Left ventricle myocardium superior (tissue), 1 donor: ENCODE measurements around the gene GLI1. TPM values are rescaled to one million over a fixed set of nuclear protein-coding genes. Genes with fewer than 3 reads are reported as not detected.
"Not testable (repeated sequence)": the region's sequence is repeated elsewhere in the genome, so short reads cannot be mapped to it uniquely, and the experiment has no call there.

Source experiments
- ATAC-seq: fragments of 200-7000 bp; cut with Tn5 transposase; one replicate; pipeline ENCODE4 v1.9.1; 2020; ENCODE audit warnings: mild to moderate bottlenecking, moderate library complexity
- DNase-seq: peaks from one replicate; pipeline ENCODE4 v3.0.0-alpha.2; 2020
- intact Hi-C: fragments of 100-400 bp; cut with micrococcal nuclease; formaldehyde crosslinking; loops from one replicate; pipeline ENCODE4 v1.11.0; 2022
- total RNA-seq: library from RNA; stranded (reverse); fragmentation: NEBNext Ultra II Directional; extraction: Animal tissue kit (Norgen Biotek cat#: 25700); gene quantifications from one replicate; pipeline ENCODE4 v1.2.1, GENCODE V29; 2021
- donor health status: DM: no; HTN: yes; CAD: no; lungs with severe emphysema.

The GLI1 gene
- total RNA-seq, 1 donor from 2014 or later, result 0.37 TPM

DNA sequence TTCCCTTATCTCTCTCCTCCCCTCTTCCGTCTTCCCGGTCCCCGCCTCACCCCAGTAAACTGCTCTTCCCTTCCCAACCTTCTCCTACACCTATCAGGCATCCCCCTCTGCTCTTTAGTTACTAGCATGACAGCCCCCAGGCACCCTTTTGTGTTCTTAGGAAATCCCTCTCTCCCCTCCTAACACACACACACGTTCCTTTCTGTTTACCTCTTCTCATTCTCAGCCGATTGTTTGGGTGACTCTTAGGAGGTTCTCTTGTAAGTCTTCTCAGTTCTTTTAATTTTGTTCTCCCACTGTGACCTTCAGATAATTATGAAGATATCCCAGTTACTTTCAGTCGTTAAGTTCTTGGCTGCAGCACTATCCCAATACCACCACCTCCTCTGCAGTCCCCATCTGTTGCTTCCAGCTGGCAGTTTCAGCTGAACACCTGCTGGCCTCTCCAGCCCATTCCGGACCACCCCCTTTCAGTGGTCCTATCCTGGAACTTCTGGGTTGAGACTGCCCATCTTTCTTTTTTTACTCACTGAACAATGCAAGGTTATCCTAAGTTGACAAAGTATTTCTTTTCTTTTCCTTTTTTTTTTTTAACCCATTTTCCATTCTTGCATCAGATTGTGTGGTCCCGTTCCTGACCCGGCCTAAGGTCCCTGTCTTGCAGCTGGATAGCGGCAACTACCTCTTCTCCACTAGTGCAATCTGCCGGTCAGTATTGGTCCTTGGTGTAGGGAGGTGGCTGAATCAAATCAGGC, 29.0 kb downstream of the GLI1 start:
- DNase-seq (no peak), ATAC-seq (no peak)
- intact Hi-C loops, result no loop called here

DNA sequence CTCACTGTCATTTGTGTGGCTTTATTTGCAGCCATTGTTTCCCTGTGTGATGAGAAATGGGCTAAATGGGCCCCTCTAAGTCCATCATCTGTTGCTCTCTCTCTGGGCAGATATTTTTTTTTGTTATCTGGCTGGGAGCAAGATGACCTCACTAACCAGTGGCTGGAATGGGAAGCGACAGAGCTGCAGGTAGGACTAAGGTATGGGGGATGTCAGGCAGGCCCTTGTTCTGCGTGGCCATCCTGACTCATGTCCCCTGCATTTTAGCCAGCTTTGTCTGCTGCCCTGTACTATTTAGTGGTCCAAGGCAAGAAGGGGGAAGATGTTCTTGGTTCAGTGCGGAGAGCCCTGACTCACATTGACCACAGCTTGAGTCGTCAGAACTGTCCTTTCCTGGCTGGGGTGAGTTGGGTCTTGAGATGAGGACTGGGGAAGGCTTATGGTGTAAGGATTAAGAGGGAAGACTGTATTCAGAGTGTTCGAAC, 29.6 kb downstream of the GLI1 start:
- no peak for ATAC-seq
- intact Hi-C loops, result no loop called here

DNA sequence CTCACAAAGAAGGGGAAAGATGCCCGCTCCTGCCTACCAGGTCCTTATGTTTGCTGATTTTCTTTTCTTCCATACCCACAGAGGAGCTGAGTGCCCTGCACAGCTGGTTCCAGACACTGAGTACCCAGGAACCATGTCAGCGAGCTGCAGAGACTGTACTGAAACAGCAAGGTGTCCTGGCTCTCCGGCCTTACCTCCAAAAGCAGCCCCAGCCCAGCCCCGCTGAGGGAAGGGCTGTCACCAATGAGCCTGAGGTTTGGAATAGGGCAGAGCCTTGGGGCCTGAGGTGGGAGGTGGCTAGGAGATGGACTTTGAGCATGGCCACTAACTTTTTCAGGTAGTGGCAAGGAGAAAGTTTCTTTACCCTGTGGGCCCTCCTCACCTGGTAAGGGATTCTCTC, 30.5 kb downstream of the GLI1 start:
- no peak for ATAC-seq
- no peak for DNase-seq
- intact Hi-C loops, result no loop called here

More for the DNA sequence above, 29.6 kb downstream of the GLI1 start:
- no peak for DNase-seq

DNA sequence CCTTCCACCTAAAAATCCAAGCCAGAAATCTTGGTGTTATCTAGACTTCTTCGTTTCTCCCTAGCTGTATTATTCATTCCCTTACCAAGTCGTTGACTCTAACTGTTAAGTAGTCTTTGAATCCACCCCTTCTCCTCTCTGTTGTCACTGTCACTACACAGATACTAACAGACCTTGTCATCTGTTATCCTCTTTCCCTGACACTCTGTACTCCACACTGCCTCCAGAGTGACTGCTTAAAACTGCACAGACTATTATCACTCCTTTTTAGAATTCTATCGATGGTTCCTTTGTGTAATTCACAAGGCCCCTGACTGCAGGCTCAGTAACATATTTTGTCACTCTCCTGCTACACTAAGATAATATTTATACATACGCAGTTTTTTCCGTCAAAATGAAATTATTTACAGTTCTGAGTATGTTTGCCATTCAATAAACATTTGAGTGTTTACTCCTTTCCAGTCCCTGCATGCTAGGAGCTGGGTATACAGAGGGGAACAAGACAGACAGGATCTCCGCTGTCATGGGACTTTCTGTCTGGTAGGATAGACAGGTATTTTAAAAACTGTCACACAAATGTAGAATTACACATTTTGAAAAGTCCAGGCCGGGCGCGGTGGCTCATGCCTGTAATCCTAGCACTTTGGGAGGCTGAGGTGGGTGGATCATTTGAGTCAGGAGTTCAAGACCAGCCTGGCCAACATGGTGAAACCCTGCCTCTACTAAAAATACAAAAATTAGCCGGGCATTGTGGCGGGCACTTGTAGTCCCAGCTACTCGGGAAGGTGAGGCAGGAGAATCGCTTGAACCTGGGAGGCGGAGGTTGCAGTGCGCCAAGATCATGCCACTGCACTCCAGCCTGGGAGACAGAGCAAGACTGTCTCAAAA, 32.1 kb downstream of the GLI1 start:
- ATAC-seq, result no peak
- DNase-seq, result no peak
- intact Hi-C loops, result no loop called here

DNA sequence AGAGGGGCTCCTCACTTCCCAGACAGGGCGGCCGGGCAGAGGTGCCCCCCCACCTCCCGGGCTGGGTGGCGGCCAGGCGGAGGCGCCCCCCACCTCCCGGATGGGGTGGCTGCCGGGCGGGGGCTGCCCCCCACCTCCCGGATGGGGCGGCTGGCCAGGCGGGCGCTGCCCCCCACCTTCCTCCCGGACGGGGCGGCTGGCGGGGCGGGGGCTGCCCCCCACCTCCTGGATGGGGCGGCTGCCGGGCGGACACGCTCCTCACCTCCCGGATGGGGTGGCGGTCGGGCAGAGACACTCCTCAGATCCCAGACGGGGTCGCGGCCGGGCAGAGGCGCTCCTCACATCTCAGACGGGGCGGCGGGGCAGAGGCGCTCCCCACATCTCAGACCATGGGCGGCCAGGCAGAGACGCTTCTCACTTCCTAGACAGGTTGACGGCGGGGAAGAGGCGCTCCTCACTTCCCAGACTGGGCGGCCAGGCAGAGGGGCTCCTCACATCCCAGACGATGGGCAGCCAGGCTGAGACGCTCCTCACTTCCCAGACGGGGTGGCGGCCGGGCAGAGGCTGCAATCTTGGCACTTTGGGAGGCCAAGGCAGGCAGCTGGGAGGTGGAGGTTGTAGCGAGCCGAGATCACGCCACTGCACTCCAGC, 35.6 kb downstream of the GLI1 start:
- ATAC-seq, DNase-seq, intact Hi-C loops: not testable (repeated sequence)

DNA sequence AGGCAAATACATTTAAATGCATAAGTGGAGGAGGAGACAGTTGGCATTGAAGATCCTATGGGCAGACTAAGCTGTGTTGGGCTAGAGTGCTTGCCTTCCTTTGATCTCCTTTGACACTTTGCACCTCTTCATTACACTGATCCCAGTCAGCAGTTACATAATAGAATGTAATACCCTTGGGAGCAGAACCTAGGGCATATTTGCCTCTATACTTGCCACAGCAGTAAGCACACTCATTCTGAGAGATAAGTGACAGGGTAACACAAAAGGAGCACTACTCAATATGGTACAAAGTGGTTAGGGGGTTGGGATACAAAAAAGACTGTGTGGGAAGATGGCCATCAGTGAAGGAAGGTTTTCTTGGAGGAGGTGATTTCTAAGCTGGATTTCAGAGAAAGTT, 37.2 kb downstream of the GLI1 start:
- DNase-seq (no peak), ATAC-seq (no peak)
- intact Hi-C loops, result no loop called here

DNA sequence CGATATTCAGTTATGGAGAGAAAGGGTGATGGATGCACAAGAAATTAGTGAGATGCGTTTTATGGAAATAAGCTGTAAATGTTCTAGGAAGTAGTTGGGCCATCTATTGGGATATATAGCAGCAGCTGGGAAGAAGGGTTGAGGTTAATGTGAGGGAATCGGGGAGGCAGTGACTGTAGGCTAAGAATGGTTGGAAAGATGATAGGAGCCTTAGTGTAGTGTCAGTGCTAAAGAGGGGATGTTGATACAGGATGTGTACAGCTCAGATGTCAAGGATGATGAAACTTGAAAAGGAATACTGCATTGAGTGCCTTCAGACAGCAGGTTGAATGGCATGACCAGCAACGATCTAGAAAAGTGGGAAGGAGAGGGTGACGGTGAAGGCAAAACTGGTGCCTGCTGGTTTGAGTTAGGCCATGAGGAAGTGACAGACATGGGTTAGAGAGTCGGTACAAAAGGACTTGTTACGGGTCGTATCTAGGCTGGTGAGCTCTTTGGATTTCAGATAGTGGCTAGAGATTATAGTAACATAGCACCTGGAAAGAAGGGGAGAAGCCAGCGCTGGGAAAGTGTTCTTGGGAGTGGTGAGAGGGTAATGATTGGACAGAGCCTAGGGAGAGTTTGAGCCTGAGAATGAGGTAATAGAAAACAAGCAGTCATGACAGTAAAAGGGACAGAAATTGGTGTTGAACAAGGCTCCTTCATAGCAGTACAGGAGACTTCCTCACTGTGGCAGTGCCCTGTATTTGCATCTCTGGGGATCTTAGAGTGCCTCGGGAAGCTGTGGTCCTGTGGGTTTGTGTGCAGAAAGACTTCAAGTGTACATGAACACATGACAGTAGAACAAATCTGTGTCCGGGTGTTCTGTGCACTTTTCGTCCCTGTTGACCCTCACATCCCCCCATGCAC, 37.9 kb downstream of the GLI1 start:
- intact Hi-C loops, result no loop called here
- no peak for DNase-seq
- ATAC-seq, result no peak

DNA sequence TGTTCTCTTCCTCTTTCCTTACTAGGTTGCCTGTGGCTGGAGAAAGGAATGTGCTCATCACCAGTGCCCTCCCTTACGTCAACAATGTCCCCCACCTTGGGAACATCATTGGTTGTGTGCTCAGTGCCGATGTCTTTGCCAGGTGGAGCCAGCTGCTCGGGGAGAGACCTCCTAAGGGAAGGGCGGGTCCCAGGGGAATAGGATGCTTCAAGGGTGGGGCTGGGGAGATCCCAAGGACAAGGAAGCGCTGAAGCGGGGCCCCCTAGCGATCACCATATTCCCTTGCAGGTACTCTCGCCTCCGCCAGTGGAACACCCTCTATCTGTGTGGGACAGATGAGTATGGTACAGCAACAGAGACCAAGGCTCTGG, 38.5 kb downstream of the GLI1 start:
- intact Hi-C loops, result no loop called here
- ATAC-seq (no peak), DNase-seq (no peak)

DNA sequence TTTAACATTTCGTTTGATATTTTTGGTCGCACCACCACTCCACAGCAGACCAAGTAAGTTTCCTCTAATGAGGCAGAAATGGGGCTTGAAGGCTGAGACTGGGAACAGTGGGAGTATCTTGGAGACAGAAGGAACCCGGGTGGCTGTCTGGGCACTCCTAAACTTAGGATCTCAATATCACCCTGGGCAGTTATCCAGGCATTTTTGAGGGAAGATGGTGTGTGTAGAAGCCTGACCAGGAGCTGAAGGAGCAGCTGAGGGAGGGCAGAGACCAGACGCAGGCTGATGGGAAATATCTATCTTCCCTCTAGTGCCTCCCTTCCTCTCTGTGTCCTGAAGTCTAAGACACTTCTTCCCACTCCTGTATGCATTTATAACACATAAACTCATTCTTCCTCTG, 39.0 kb downstream of the GLI1 start:
- intact Hi-C loops, result no loop called here
- DNase-seq (no peak), ATAC-seq (no peak)

DNA sequence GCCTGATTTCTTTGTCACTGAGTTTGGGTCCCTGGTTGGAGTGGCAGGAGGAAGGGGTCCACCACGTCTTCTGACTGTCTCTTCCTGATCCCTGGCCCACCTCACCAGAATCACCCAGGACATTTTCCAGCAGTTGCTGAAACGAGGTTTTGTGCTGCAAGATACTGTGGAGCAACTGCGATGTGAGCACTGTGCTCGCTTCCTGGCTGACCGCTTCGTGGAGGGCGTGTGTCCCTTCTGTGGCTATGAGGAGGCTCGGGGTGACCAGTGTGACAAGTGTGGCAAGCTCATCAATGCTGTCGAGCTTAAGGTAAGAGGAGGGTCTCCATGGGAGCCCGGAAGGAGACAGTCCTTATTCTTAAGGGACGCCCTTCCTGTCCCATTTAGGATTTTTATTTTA, 40.6 kb downstream of the GLI1 start:
- intact Hi-C loops, result no loop called here
- no peak for DNase-seq
- ATAC-seq, result no peak

DNA sequence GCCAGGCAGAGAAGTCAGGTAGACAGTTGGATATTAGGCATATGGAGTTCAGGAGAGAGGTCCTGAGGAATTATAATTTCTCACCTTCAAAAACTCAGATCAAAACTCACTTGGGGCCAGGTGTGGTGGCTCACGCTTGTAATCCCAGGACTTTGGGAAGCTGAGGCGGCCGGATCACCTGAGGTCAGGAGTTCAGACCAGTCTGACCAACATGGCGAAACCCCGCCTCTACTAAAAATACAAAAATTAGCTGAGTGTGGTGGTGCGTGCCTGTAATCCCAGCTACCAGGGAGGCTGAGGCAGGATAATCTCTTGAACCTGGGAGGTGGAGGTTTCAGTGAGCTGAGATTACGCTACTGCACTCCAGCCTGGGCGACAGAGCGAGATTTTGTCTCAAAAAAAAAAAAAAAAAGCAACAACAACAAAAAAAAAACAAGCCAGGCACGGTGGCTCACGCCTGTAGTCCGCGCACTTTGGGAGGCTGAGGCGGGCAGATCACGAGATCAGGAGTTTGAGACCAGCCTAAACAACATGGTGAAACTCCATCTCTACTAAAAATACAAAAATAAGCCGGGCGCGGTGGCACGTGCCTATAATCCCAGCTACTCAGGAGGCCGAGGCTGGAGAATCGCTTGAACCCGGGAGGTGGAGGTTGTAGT, 42.9 kb downstream of the GLI1 start:
- ATAC-seq, DNase-seq, intact Hi-C loops: not testable (repeated sequence)

DNA sequence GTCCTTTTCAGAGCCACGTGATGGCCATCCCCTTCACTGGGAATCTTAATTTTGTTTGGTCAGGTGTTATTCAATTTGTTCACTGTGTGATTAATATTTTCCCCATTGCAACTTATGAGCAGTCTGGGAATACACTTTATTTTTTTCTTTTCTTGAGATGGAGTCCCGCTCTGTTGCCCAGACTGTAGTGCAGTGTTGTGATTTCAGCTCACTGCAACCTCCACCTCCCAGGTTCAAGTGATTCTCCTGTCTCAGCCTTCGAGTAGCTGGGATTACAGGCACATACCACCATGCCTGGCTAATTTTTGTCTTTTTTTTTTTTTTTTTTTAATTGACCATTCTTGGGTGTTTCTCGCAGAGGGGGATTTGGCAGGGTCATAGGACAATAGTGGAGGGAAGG, 47.0 kb downstream of the GLI1 start:
- DNase-seq, intact Hi-C loops, ATAC-seq: not testable (repeated sequence)

DNA sequence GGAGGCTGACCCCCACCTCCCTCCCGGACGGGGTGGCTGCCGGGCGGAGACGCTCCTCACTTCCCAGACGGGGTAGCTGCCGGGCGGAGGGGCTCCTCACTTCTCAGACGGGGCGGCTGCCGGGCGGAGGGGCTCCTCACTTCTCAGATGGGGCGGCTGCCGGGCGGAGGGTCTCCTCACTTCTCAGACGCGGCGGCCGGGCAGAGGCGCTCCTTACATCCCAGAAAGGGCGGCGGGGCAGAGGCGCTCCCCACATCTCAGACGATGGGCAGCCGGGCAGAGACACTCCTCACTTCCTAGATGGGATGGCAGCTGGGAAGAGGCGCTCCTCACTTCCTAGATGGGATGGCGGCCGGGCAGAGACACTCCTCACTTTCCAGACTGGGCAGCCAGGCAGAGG, 48.2 kb downstream of the GLI1 start:
- ATAC-seq, intact Hi-C loops, DNase-seq: not testable (repeated sequence)

DNA sequence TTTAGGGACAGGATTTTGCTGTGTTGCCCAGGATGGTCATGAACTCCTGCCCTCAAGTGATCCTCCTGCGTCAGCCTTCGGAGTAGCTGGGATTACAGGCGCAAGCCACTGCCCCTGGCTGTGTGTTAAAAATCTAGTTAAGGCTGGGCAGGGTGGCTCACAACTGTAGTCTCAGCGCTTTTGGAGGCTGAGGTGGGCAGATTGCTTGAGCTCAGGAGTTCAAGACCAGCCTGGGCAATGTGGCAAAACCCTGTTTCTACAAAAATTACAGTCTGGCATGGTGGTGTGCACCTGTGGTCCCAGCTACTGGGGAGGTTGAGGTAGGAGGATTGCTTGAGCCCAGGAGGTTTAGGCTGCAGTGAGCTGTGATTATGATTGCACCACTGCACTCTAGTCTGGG, 51.6 kb downstream of the GLI1 start:
- ATAC-seq (no peak), DNase-seq (no peak)
- intact Hi-C loops, result no loop called here

DNA sequence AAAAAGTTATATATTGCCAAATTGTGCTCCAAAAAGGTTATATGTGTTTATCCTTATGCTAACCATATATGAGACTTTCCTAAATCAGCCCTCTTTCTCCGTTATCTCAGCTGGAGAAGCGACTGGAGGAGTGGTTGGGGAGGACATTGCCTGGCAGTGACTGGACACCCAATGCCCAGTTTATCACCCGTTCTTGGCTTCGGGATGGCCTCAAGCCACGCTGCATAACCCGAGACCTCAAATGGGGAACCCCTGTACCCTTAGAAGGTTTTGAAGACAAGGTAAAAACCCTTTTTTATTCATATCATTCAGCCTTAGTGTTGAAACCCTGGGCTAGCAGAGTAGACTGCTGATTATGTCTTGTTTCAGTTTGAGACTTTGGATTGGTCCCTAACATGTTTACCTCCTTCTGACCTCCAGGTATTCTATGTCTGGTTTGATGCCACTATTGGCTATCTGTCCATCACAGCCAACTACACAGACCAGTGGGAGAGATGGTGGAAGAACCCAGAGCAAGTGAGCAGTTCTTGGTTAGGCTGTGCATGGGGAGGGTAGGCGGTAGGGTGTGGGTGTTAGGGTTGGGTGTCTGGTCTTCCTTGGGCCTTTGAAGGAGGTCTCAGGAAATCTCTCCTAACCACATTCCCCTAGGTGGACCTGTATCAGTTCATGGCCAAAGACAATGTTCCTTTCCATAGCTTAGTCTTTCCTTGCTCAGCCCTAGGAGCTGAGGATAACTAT, 52.2 kb downstream of the GLI1 start:
- intact Hi-C loops, result no loop called here
- ATAC-seq (no peak), DNase-seq (no peak)

DNA sequence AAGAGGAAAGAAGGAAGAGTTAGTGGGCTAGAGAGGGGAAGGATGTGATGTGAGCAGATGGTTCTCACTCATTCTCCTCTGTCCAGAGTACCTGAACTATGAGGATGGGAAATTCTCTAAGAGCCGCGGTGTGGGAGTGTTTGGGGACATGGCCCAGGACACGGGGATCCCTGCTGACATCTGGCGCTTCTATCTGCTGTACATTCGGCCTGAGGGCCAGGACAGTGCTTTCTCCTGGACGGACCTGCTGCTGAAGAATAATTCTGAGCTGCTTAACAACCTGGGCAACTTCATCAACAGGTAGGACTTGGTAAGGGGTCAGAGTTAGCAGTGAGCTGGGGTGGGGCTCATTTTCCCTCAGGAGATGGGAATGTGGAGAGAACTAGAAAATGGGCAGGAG, 53.1 kb downstream of the GLI1 start:
- ATAC-seq, result no peak
- intact Hi-C loops, result no loop called here
- no peak for DNase-seq

DNA sequence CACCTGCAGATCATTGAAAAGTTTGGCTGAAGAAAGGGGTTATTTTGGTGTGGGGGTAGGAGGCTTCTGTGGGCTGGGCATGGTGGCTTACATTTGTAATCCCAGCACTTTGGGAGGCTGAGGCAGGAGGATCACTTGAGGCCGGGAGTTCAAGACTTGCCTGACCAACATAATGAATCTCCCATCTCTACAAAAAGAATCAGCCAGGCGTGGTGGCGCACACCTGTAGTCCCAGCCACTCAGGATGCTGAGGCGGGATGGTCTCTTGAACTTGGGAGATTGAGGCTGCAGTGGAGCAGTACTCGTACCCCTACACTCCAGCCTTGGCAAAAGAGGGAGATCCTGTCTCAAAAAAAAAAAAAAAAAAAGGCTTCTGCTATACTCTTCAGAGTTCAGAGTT, 53.7 kb downstream of the GLI1 start:
- DNase-seq (no peak), ATAC-seq (no peak)
- intact Hi-C loops, result no loop called here

DNA sequence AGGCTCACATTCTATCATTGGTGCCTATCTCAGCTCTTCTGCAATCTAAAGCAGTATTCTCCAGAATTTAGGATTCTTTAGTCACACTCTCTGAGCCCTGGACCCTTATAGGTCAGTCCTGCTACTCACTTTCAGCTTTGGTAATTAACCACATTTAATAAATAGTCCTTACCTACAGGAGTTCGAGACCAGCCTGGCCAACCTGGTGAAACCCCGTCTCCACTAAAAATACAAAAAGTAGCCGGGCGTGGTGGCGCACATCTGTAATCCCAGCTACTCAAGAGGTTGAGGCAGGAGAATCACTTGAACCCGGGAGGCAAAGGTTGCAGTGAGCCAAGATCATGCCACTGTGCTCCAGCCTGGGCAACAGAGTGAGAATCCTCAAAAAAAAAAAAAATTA, 54.1 kb downstream of the GLI1 start:
- DNase-seq, intact Hi-C loops, ATAC-seq: not testable (repeated sequence)
